CD8-positive, alpha-beta memory T cell (primary cell): Measurements from ENCODE around the gene VASP. TPM values are rescaled to one million over a fixed set of nuclear protein-coding genes. Genes with fewer than 3 reads are reported as not detected.
A peak's percentile ranks its signal among the peaks of the same experiment; 100 is the strongest.

Source experiments
- CTCF ChIA-PET: fragments of 350-600 bp; sonication (Branson Sonifier 250); formaldehyde crosslinking; loops from one replicate; lab custom pipeline; 2021; ENCODE audit warnings: antibody characterized with exemption; lab: Charles Lee
- POLR2A ChIA-PET: fragments of 350-600 bp; sonication (Branson Sonifier 250); formaldehyde crosslinking; loops from one replicate; lab custom pipeline; 2021; ENCODE audit warnings: antibody characterized with exemption; lab: Charles Lee
- DNase-seq, 5 donors: peaks; one replicate each; pipeline versions ENCODE4 v3.0.0 to v3.0.0-alpha.2; 2020 to 2022; ENCODE audit warnings: mixed read lengths in 1 of 5
- H3K27ac ChIP-seq: one replicate; pipeline ENCODE4 v1.7.0; 2013; ENCODE audit warnings: low read depth, mild to moderate bottlenecking, low read length, moderate library complexity
- H3K27me3 ChIP-seq: 2 replicates; pipeline ENCODE4 v1.7.0; 2013; ENCODE audit warnings: low read length, mild to moderate bottlenecking; ENCODE audit not compliant: insufficient read depth, poor library complexity, severe bottlenecking
- H3K36me3 ChIP-seq: 2 replicates; pipeline ENCODE4 v1.7.0; 2013; ENCODE audit warnings: mild to moderate bottlenecking, low read length, moderate library complexity; ENCODE audit not compliant: insufficient read depth
- H3K4me1 ChIP-seq: 2 replicates; pipeline ENCODE4 v1.7.0; 2013; ENCODE audit warnings: mild to moderate bottlenecking, low read length, moderate library complexity; ENCODE audit not compliant: insufficient read depth
- H3K4me3 ChIP-seq: 2 replicates; pipeline ENCODE4 v1.7.0; 2013; ENCODE audit warnings: mild to moderate bottlenecking, low read length
- H3K9me3 ChIP-seq: 2 replicates; pipeline ENCODE4 v1.7.0; 2013; ENCODE audit warnings: mild to moderate bottlenecking, low read length
- H3K27ac Mint-ChIP-seq, 8 donors: one replicate each; pipeline ENCODE4 v1.8.0; 2020 to 2021; ENCODE audit warnings: mixed read lengths in 8 of 8, mild to moderate bottlenecking in 6 of 8, inconsistent platforms in 3 of 8, moderate library complexity in 3 of 8
- H3K27me3 Mint-ChIP-seq, 2 donors: one replicate each; pipeline ENCODE4 v1.8.0; 2020 to 2021; ENCODE audit warnings: mixed read lengths in 2 of 2, mild to moderate bottlenecking in 1 of 2, moderate library complexity in 1 of 2
- H3K36me3 Mint-ChIP-seq, 3 donors: one replicate each; pipeline ENCODE4 v1.8.0; 2020 to 2021; ENCODE audit warnings: mixed read lengths in 3 of 3, inconsistent platforms in 1 of 3, mild to moderate bottlenecking in 1 of 3
- H3K4me1 Mint-ChIP-seq, 3 donors: one replicate each; pipeline ENCODE4 v1.8.0; 2020 to 2021; ENCODE audit warnings: mixed read lengths in 3 of 3, inconsistent platforms in 1 of 3, mild to moderate bottlenecking in 1 of 3
- H3K4me3 Mint-ChIP-seq, 7 donors: one replicate each; pipeline ENCODE4 v1.8.0; 2020 to 2021; ENCODE audit warnings: mixed read lengths in 7 of 7, mild to moderate bottlenecking in 6 of 7, moderate library complexity in 4 of 7, inconsistent platforms in 2 of 7
- H3K9me3 Mint-ChIP-seq, 5 donors: one replicate each; pipeline ENCODE4 v1.8.0; 2020 to 2022; ENCODE audit warnings: mixed read lengths in 5 of 5, mild to moderate bottlenecking in 3 of 5, moderate library complexity in 2 of 5, inconsistent platforms in 1 of 5
- polyA plus RNA-seq: library from polyadenylated mRNA; unstranded; fragments of 300-500 nt; fragmentation: Illumina TruSeq; gene quantifications from one replicate; pipeline ENCODE4 v1.2.3, GENCODE V29; 2021
- total RNA-seq, 2 experiments: library from RNA; stranded (reverse); gene quantifications; one replicate each; pipeline ENCODE4 v1.2.3, GENCODE V29; 2021

Gene VASP
- total and polyA plus RNA-seq, 3 experiments from 2014 or later = 61.8 to 170 (median 154) TPM

- Mint-ChIP-seq H3K4me3 (peak overlapping the region; percentile 13 to 73 (median 51)), H3K36me3 (peaks cover 5 to 36% (median 5%) of the 10 kb centered on the region in 3 donors), H3K4me1 (peaks cover 54 to 71% (median 54%) of the 10 kb centered on the region in 3 donors), H3K9me3 (peaks cover 0 to 5% (median 0%) of the 10 kb centered on the region in 5 donors), H3K27ac (peak overlapping the region in 6 of 8 donors; percentile 18 to 99 (median 70)), H3K27me3 (peaks cover 4 to 58% of the 10 kb centered on the region in 2 donors)
- H3K27ac ChIP-seq = no peak overlapping the region
- no peaks in the 10 kb centered on the region for H3K36me3 ChIP-seq
- CTCF ChIA-PET = interaction anchor here (1.3 to 16.7 kb wide), 3 partner anchors 10 to 47 kb away, joined by 3 to 455 read pairs (median 3); no protein-coding TSS in a partner anchor
- peaks cover 24% of the 10 kb centered on the region for H3K4me1 ChIP-seq
- no peaks in the 10 kb centered on the region for H3K9me3 ChIP-seq
- H3K4me3 ChIP-seq = no peak overlapping the region
- H3K27me3 ChIP-seq = no peaks in the 10 kb centered on the region
- peak in 4 of 5 donors; percentile 52 to 84 (median 64) for DNase-seq
- POLR2A ChIA-PET = interaction anchor here (6.4 kb wide), 1 partner anchor 35 kb away, joined by 89 read pairs; no protein-coding TSS in a partner anchor
These were observed 32.4 kb upstream of the VASP start for GRCh38 chr19:45474606-45475521.

- Mint-ChIP-seq H3K4me3 (peak overlapping the region; percentile 17 to 77 (median 47)), H3K27me3 (peaks cover 4 to 51% of the 10 kb centered on the region in 2 donors), H3K27ac (peak overlapping the region in 5 of 8 donors; percentile 18 to 99 (median 49)), H3K9me3 (peaks cover 0 to 5% (median 0%) of the 10 kb centered on the region in 5 donors), H3K4me1 (peaks cover 45 to 62% (median 49%) of the 10 kb centered on the region in 3 donors), H3K36me3 (peaks cover 5 to 30% (median 5%) of the 10 kb centered on the region in 3 donors)
- ChIA-PET CTCF (interaction anchor here (16.7 kb wide), 1 partner anchor 36 kb away, joined by 455 read pairs; no protein-coding TSS in a partner anchor), POLR2A (interaction anchor here (6.4 kb wide), 1 partner anchor 36 kb away, joined by 89 read pairs; no protein-coding TSS in a partner anchor)
- Histone ChIP-seq H3K9me3 (no peaks in the 10 kb centered on the region), H3K4me3 (no peak overlapping the region), H3K36me3 (no peaks in the 10 kb centered on the region), H3K4me1 (peaks cover 16% of the 10 kb centered on the region), H3K27ac (no peak overlapping the region), H3K27me3 (no peaks in the 10 kb centered on the region)
- peak in 2 of 5 donors; percentile 58 to 59 for DNase-seq
These were observed 31.6 kb upstream of the VASP start for GRCh38 chr19:45475537-45476291.

- H3K27ac Mint-ChIP-seq = peak overlapping the region in 6 of 8 donors; percentile 55 to 100 (median 74)
These were observed 31.0 kb upstream of the VASP start for GRCh38 chr19:45476304-45476703.

GRCh38 chr19:45477186-45477585 lies 30.1 kb upstream of the VASP start:
- peak in 2 of 5 donors; percentile 43 to 63 for DNase-seq
- H3K9me3 ChIP-seq = no peaks in the 10 kb centered on the region
- ChIA-PET CTCF (interaction anchor here (1.2 to 16.7 kb wide), 4 partner anchors 9 to 37 kb away, joined by 3 to 455 read pairs (median 59); partner anchors contain the start of gene FOSB), POLR2A (interaction anchor here (0.6 to 6.4 kb wide), 2 partner anchors 8 to 37 kb away, joined by 3 to 89 read pairs; no protein-coding TSS in a partner anchor)
- H3K27ac Mint-ChIP-seq = peak overlapping the region; percentile 57 to 100 (median 72)
- no peak overlapping the region for H3K4me3 ChIP-seq
- H3K27ac ChIP-seq = no peak overlapping the region
- H3K4me3 Mint-ChIP-seq = peak overlapping the region; percentile 37 to 92 (median 57)
- peaks cover 16% of the 10 kb centered on the region for H3K4me1 ChIP-seq
- H3K4me1 Mint-ChIP-seq = peaks cover 42 to 48% (median 43%) of the 10 kb centered on the region in 3 donors
- H3K36me3 Mint-ChIP-seq = peaks cover 0 to 20% (median 5%) of the 10 kb centered on the region in 3 donors
- H3K27me3 Mint-ChIP-seq = peaks cover 4 to 42% of the 10 kb centered on the region in 2 donors
- no peaks in the 10 kb centered on the region for H3K36me3 ChIP-seq
- peaks cover 0 to 5% (median 0%) of the 10 kb centered on the region in 5 donors for H3K9me3 Mint-ChIP-seq
- no peaks in the 10 kb centered on the region for H3K27me3 ChIP-seq

More at GRCh38 chr19:45476304-45476703, 31.0 kb upstream of the VASP start:
- Histone ChIP-seq H3K4me1 (peaks cover 16% of the 10 kb centered on the region), H3K4me3 (no peak overlapping the region), H3K36me3 (no peaks in the 10 kb centered on the region), H3K27ac (no peak overlapping the region), H3K9me3 (no peaks in the 10 kb centered on the region), H3K27me3 (no peaks in the 10 kb centered on the region)
- peaks cover 5 to 29% (median 5%) of the 10 kb centered on the region in 3 donors for H3K36me3 Mint-ChIP-seq
- peaks cover 43 to 56% (median 47%) of the 10 kb centered on the region in 3 donors for H3K4me1 Mint-ChIP-seq
- peak overlapping the region in 6 of 7 donors; percentile 17 to 92 (median 54) for H3K4me3 Mint-ChIP-seq
- peak in 3 of 5 donors; percentile 35 to 58 (median 49) for DNase-seq
- ChIA-PET CTCF (interaction anchor here (1.2 to 16.7 kb wide), 3 partner anchors 8 to 36 kb away, joined by 3 to 455 read pairs (median 67); partner anchors contain the start of gene FOSB), POLR2A (interaction anchor here (0.5 to 6.4 kb wide), 2 partner anchors 19 to 36 kb away, joined by 3 to 89 read pairs; no protein-coding TSS in a partner anchor)
- H3K9me3 Mint-ChIP-seq = peaks cover 0 to 5% (median 0%) of the 10 kb centered on the region in 5 donors
- H3K27me3 Mint-ChIP-seq = peaks cover 4 to 47% of the 10 kb centered on the region in 2 donors

GRCh38 chr19:45477713-45478453 lies 29.4 kb upstream of the VASP start:
- Mint-ChIP-seq H3K9me3 (peaks cover 0 to 5% (median 0%) of the 10 kb centered on the region in 5 donors), H3K4me1 (peaks cover 39 to 44% (median 40%) of the 10 kb centered on the region in 3 donors), H3K36me3 (peaks cover 0 to 13% (median 2%) of the 10 kb centered on the region in 3 donors), H3K27ac (peak overlapping the region; percentile 97 to 100 (median 99)), H3K27me3 (peaks cover under 1 to 39% of the 10 kb centered on the region in 2 donors), H3K4me3 (peak overlapping the region; percentile 87 to 96 (median 91))
- POLR2A ChIA-PET = interaction anchor here (0.6 to 6.4 kb wide), 6 partner anchors 9 to 476 kb away, joined by 3 to 89 read pairs (median 4); partner anchors contain the start of gene FOSB
- Histone ChIP-seq H3K9me3 (no peaks in the 10 kb centered on the region), H3K36me3 (no peaks in the 10 kb centered on the region), H3K27ac (peak overlapping the region; percentile 96), H3K4me3 (peak overlapping the region; percentile 80), H3K27me3 (no peaks in the 10 kb centered on the region), H3K4me1 (peaks cover 16% of the 10 kb centered on the region)
- DNase-seq = peak in 2 of 5 donors; percentile 45 to 63
- CTCF ChIA-PET = interaction anchor here (0.8 to 16.7 kb wide), 26 partner anchors 9 to 1123 kb away, joined by 3 to 455 read pairs (median 6); partner anchors contain the start of genes CALM3, ERCC1, FOSB and PPP1R13L

GRCh38 chr19:45478454-45479238 lies 28.6 kb upstream of the VASP start:
- Mint-ChIP-seq H3K36me3 (peaks cover 0 to 8% (median 2%) of the 10 kb centered on the region in 3 donors), H3K4me3 (peak overlapping the region; percentile 87 to 96 (median 91)), H3K27ac (peak overlapping the region; percentile 97 to 100 (median 99)), H3K4me1 (peaks cover 39 to 43% (median 39%) of the 10 kb centered on the region in 3 donors), H3K27me3 (peaks cover 0 to 31% of the 10 kb centered on the region in 2 donors), H3K9me3 (peaks cover 0 to 5% (median 0%) of the 10 kb centered on the region in 5 donors)
- Histone ChIP-seq H3K27ac (peak overlapping the region; percentile 96), H3K9me3 (no peaks in the 10 kb centered on the region), H3K4me1 (peaks cover 16% of the 10 kb centered on the region), H3K4me3 (peak overlapping the region; percentile 80), H3K36me3 (no peaks in the 10 kb centered on the region), H3K27me3 (no peaks in the 10 kb centered on the region)
- CTCF ChIA-PET = interaction anchor here (0.7 to 16.7 kb wide), 31 partner anchors 10 to 1123 kb away, joined by 3 to 455 read pairs (median 6); partner anchors contain the start of genes CALM3, ERCC1, FOSB and PPP1R13L
- POLR2A ChIA-PET = interaction anchor here (0.6 to 6.4 kb wide), 6 partner anchors 10 to 477 kb away, joined by 3 to 89 read pairs (median 4); partner anchors contain the start of gene FOSB
- peak; percentile 80 to 92 (median 89) for DNase-seq
